ENCODE results near the gene DYNLT4.

DNA sequence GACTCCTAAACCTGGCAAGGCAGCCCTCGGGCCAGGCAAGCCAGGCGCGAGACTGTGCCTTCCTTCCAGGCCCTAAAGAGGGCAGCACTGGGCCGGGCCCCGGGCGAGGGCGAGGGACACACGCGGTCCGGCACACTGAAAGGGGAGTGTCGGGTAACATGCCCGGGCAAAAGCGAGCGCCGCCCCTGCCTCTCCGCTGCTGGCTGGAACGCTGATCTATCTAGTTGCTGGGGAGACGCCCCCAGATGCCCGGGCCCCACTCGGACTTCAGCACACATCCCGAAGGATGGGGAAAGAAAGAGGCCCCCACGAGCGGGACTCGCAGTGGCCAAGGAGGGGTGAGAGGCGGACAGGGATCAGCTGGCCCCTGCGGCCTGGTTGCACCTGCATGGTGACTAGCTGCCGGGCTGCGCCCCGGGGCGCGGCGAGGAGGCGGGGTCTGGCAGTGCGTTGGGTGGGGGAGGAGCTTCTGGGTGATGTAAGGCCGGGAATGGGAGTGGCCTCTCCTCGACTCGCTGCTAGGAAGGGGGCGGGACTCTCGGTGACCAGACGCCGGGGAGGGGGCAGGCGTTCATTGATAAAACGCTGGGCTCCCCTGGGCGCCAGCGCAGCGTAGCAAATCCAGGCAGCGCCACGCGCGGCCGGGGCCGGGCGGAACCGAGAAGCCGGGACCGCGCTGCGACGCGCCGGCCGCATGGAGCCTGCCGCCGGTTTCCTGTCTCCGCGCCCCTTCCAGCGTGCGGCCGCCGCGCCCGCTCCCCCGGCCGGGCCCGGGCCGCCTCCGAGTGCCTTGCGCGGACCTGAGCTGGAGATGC, 7.2 kb downstream of the DYNLT4 start, which contains the start of gene PLK3:
- TF ChIP-seq, protein P1, sequence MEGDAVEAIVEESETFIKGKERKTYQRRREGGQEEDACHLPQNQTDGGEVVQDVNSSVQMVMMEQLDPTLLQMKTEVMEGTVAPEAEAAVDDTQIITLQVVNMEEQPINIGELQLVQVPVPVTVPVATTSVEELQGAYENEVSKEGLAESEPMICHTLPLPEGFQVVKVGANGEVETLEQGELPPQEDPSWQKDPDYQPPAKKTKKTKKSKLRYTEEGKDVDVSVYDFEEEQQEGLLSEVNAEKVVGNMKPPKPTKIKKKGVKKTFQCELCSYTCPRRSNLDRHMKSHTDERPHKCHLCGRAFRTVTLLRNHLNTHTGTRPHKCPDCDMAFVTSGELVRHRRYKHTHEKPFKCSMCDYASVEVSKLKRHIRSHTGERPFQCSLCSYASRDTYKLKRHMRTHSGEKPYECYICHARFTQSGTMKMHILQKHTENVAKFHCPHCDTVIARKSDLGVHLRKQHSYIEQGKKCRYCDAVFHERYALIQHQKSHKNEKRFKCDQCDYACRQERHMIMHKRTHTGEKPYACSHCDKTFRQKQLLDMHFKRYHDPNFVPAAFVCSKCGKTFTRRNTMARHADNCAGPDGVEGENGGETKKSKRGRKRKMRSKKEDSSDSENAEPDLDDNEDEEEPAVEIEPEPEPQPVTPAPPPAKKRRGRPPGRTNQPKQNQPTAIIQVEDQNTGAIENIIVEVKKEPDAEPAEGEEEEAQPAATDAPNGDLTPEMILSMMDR (IDR thresholded peaks at IDR 0.05): peak; percentile 47 to 96 (median 89)
- TF ChIP-seq POLR2A (IDR thresholded peaks at IDR 0.05): peak; percentile 62
- peak; percentile 72 to 86 (median 82) for TF ChIP-seq POLR2AphosphoS5 (IDR thresholded peaks at IDR 0.05)
